ENCODE results near the gene SAMM50. TPM values are rescaled to one million over a fixed set of nuclear protein-coding genes. Genes with fewer than 3 reads are reported as not detected.

The SAMM50 gene
- total and polyA plus RNA-seq, 10 of the 15 experiments (the other 5 are each of a cell fraction or from before 2014, with no cell fraction given) = 38.2 to 126 (median 62.4) TPM

GRCh38 chr22:44026630-44027511 lies 71.6 kb downstream of the SAMM50 start (continued):
- no peak for TF ChIP-seq ZBTB11 (CRISPR knock-in tag; IDR thresholded peaks at IDR 0.05)
- TF ChIP-seq LARP7 (IDR thresholded peaks at IDR 0.05) = no peak; the same call in 1 of the 2 replicates
- peak; percentile 94 for TF ChIP-seq IKZF1 (conservative IDR thresholded peaks at IDR 0.05)
- no peak for TF ChIP-seq HCFC1 (IDR thresholded peaks at IDR 0.05; ENCODE audit: low read length)
- no peak for TF ChIP-seq NFYB (IDR thresholded peaks at IDR 0.05; ENCODE audit: insufficient read depth, low read depth, low read length)
- TF ChIP-seq STAT1 (conservative IDR thresholded peaks at IDR 0.05) = 0 out of 2 replicates have a peak, but pooled peaks have one; percentile 76
- no peak for TF ChIP-seq HDAC6 (IDR thresholded peaks at IDR 0.05; ENCODE audit: unreplicated experiment)
- peak; percentile 63; the same call in 1 of the 2 replicates for TF ChIP-seq TCF12 (IDR thresholded peaks at IDR 0.05; ENCODE audit: low read depth, low read length)
- peak; percentile 76 for TF ChIP-seq NKRF (conservative IDR thresholded peaks at IDR 0.05)
- TF ChIP-seq MAX (IDR thresholded peaks at IDR 0.05; ENCODE audit: low read depth, low read length) = peak; percentile 98
- TF ChIP-seq RBBP5 (conservative IDR thresholded peaks at IDR 0.05) = no peak
- TF ChIP-seq SMARCA5 (IDR thresholded peaks at IDR 0.05) = peak; percentile 63; the same call in 1 of the 2 replicates
- TF ChIP-seq CREB1 (IDR thresholded peaks at IDR 0.05; ENCODE audit: low read depth) = peak; percentile 93
- peak; percentile 87 for TF ChIP-seq IRF4 (IDR thresholded peaks at IDR 0.05; ENCODE audit: low read depth, low read length)
- TF ChIP-seq ZBTB40 (IDR thresholded peaks at IDR 0.05; ENCODE audit: borderline replicate concordance) = no peak; the same call in 1 of the 2 replicates
- no peak for TF ChIP-seq SIX5 (IDR thresholded peaks at IDR 0.05; ENCODE audit: low read depth, low read length, severe bottlenecking)
- TF ChIP-seq USF2 (IDR thresholded peaks at IDR 0.05; ENCODE audit: borderline replicate concordance, low read depth, low read length) = peak; percentile 96
- TF ChIP-seq TBL1XR1 (IDR thresholded peaks at IDR 0.05; ENCODE audit: low read depth, low read length) = peak; percentile 92

All from GM12878 (cell line).